NB4 (cell line): ENCODE measurements around the gene STAM.
A peak's percentile ranks its signal among the peaks of the same experiment; 100 is the strongest.

Experiments used
- DNase-seq: peaks from one replicate; pipeline ENCODE4 v3.0.0; 2010; ENCODE audit warnings: low read depth
- H3K4me3 ChIP-seq: one replicate; pipeline ENCODE4 v1.5.1; 2011; ENCODE audit warnings: mild to moderate bottlenecking, low read depth, low read length, moderate library complexity
- CTCF ChIP-seq: IDR thresholded peaks from one replicate; pipeline ENCODE4 v1.5.1; 2012; ENCODE audit warnings: low read depth, low read length
- MAX ChIP-seq: IDR thresholded peaks from 2 replicates; pipeline ENCODE4 v1.6.1; 2011; ENCODE audit warnings: low read depth, low read length
- MYC ChIP-seq: IDR thresholded peaks from 2 replicates; pipeline ENCODE4 v1.6.1; 2011; ENCODE audit warnings: low read depth, low read length
- POLR2A ChIP-seq: IDR thresholded peaks from 2 replicates; pipeline ENCODE4 v1.6.1; 2011; ENCODE audit warnings: mild to moderate bottlenecking; ENCODE audit not compliant: insufficient read length; ENCODE audit errors: extremely low read depth

Gene STAM

GRCh38 chr10:17607603-17608332, 36.2 kb upstream of the STAM start:
- peak; percentile 63 for DNase-seq
- no peak overlapping the region for H3K4me3 ChIP-seq
- no peak for TF ChIP-seq POLR2A
- no peak for TF ChIP-seq MAX
- peak; percentile 41 for TF ChIP-seq CTCF
- no peak for TF ChIP-seq MYC

GRCh38 chr10:17609523-17610079, 34.4 kb upstream of the STAM start:
- no peak overlapping the region for H3K4me3 ChIP-seq
- TF ChIP-seq MAX (no peak), MYC (no peak), POLR2A (no peak), CTCF (no peak)
- DNase-seq = no peak

GRCh38 chr10:17616403-17617030, 27.4 kb upstream of the STAM start:
- TF ChIP-seq MYC = 0 out of 2 replicates have a peak, but pooled peaks have one; percentile 23
- TF ChIP-seq CTCF = no peak
- 0 out of 2 replicates have a peak, but pooled peaks have one; percentile 16 for TF ChIP-seq MAX
- no peak for TF ChIP-seq POLR2A
- DNase-seq = peak; percentile 76

GRCh38 chr10:17617031-17617911, 26.7 kb upstream of the STAM start, which contains the start of gene HACD1:
HACD1 (minus strand) TSS chr10:17617374; CDS start chr10:17617339, 35 bp downstream.
- H3K4me3 ChIP-seq = peak within 1 kb of the TSS; percentile 60
- TF ChIP-seq POLR2A = peak; percentile 39
- no peak; the same call in 1 of the 2 replicates for TF ChIP-seq MAX
- DNase-seq = peak; percentile 80

More at GRCh38 chr10:17616403-17617030, 27.4 kb upstream of the STAM start:
- H3K4me3 ChIP-seq = peak overlapping the region; percentile 54

GRCh38 chr10:17622061-17622460, 21.9 kb upstream of the STAM start:
- no peak overlapping the region for H3K4me3 ChIP-seq
- DNase-seq = no peak
- TF ChIP-seq MYC (no peak), CTCF (no peak), MAX (no peak), POLR2A (no peak)
